Measurements from ENCODE around the gene BARX2.

Gene BARX2

GRCh38 chr11:129451524-129451923 is 75.9 kb downstream of the BARX2 start:
- no peak for TF ChIP-seq CTCF (IDR thresholded peaks at IDR 0.05; ENCODE audit: low read depth, low read length, missing control alignments)
- no peak overlapping the region for H3K4me3 ChIP-seq (ENCODE audit: low read depth, low read length)
- no peak for DNase-seq (ENCODE audit: low read depth)
- in situ Hi-C loops (cut with HindIII; ENCODE audit: low sequenced_read_pairs): no loop called here

- in situ Hi-C loops (cut with HindIII; ENCODE audit: low sequenced_read_pairs): no loop called here
- no peak overlapping the region for H3K4me3 ChIP-seq (ENCODE audit: low read depth, low read length)
- no peak for DNase-seq (ENCODE audit: low read depth)
- no peak for TF ChIP-seq CTCF (IDR thresholded peaks at IDR 0.05; ENCODE audit: low read depth, low read length, missing control alignments)
Measured at GRCh38 chr11:129453293-129453721, 77.7 kb downstream of the BARX2 start.

GRCh38 chr11:129455101-129455500 is 79.5 kb downstream of the BARX2 start:
- TF ChIP-seq CTCF (IDR thresholded peaks at IDR 0.05; ENCODE audit: low read depth, low read length, missing control alignments): no peak
- in situ Hi-C loops (cut with HindIII; ENCODE audit: low sequenced_read_pairs): no loop called here
- no peak overlapping the region for H3K4me3 ChIP-seq (ENCODE audit: low read depth, low read length)
- no peak for DNase-seq (ENCODE audit: low read depth)

DNA sequence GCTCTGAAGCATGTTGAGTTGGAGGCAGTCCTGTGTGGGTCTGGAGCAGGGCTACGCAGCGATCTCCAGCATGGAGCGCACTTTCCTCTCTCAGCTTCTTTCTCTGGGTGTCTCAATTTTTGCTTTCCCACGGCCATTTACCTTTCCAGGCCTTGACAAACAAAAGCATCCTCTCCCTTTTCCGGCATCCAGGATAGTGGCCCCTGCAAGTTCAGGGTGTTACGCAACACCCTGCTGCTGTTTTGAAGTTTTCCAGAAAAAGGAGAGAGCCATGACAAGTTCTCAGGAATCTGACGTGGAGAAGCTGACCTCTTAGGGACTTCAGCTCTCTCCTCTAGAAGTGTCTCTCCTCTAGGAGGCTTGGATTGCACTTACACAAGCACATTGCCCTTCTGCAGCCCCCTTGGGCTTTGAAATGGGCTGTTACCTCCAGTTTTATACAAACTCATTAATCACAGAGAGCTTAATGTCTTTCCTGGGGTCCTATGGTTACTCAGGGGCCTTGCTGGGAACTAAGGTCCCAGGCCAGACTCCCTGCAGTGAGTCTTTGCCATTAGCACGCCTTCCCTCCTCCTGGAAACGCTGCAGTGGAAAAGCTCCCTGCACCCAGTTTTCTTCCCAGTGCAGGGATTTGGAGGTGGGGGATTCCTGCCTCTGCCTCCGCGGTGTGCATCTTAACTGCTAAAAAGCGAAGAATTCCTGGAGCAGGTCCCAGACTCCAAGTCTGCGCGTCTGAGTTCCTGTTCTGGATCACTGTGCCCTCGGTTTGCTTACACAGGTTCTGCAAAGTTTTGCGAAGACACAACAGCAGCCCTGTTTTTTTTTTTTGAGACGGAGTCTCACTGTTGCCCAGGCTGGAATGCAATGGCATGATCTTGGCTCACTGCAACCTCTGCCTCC is 80.4 kb downstream of the BARX2 start:
- DNase-seq (ENCODE audit: low read depth): no peak
- no peak for TF ChIP-seq CTCF (IDR thresholded peaks at IDR 0.05; ENCODE audit: low read depth, low read length, missing control alignments)
- in situ Hi-C loops (cut with HindIII; ENCODE audit: low sequenced_read_pairs): no loop called here
- H3K4me3 ChIP-seq (ENCODE audit: low read depth, low read length): no peak overlapping the region

GRCh38 chr11:129457321-129457720 is 81.7 kb downstream of the BARX2 start:
- in situ Hi-C loops (cut with HindIII; ENCODE audit: low sequenced_read_pairs): no loop called here
- TF ChIP-seq CTCF (IDR thresholded peaks at IDR 0.05; ENCODE audit: low read depth, low read length, missing control alignments): no peak
- DNase-seq (ENCODE audit: low read depth): no peak
- H3K4me3 ChIP-seq (ENCODE audit: low read depth, low read length): no peak overlapping the region

- in situ Hi-C loops (cut with HindIII; ENCODE audit: low sequenced_read_pairs): no loop called here
- no peak overlapping the region for H3K4me3 ChIP-seq (ENCODE audit: low read depth, low read length)
- no peak for DNase-seq (ENCODE audit: low read depth)
- TF ChIP-seq CTCF (IDR thresholded peaks at IDR 0.05; ENCODE audit: low read depth, low read length, missing control alignments): no peak
Measured at GRCh38 chr11:129458278-129458677, 82.6 kb downstream of the BARX2 start.
